Osteoblast (primary cell): ENCODE measurements around the gene PPT2. TPM values are rescaled to one million over a fixed set of nuclear protein-coding genes. Genes with fewer than 3 reads are reported as not detected.

Experiments
- DNase-seq: peaks from one replicate; pipeline ENCODE4 v3.0.0; 2011; ENCODE audit warnings: low spot score, mixed read lengths; ENCODE audit not compliant: insufficient read length; ENCODE audit errors: missing footprints
- H2AFZ ChIP-seq: 2 replicates; pipeline ENCODE4 v1.6.0; 2011; ENCODE audit warnings: mild to moderate bottlenecking, low read length
- H3K27ac ChIP-seq: 2 replicates; pipeline ENCODE4 v1.5.1; 2011; ENCODE audit warnings: mild to moderate bottlenecking, low read depth, low read length, moderate library complexity
- H3K27me3 ChIP-seq: 2 replicates; pipeline ENCODE4 v1.6.0; 2012; ENCODE audit warnings: mild to moderate bottlenecking, control low read depth, inconsistent platforms, low read length, moderate library complexity; ENCODE audit not compliant: insufficient read depth
- H3K36me3 ChIP-seq: 2 replicates; pipeline ENCODE4 v1.5.1; 2011; ENCODE audit warnings: mild to moderate bottlenecking, low read length, control low read depth, moderate library complexity; ENCODE audit not compliant: insufficient read depth
- H3K4me1 ChIP-seq: 2 replicates; pipeline ENCODE4 v1.5.1; 2011; ENCODE audit warnings: mild to moderate bottlenecking, low read length, control low read depth, moderate library complexity; ENCODE audit not compliant: insufficient read depth
- H3K4me2 ChIP-seq: 2 replicates; pipeline ENCODE4 v1.6.0; 2011; ENCODE audit warnings: mild to moderate bottlenecking, low read length; ENCODE audit not compliant: insufficient read depth
- H3K4me3 ChIP-seq: fragments of 200-600 bp; sonication (generic); 3 replicates; pipeline ENCODE4 v1.5.1; 2012; ENCODE audit warnings: mild to moderate bottlenecking, low read length, inconsistent platforms; ENCODE audit not compliant: insufficient read depth
- H3K79me2 ChIP-seq: 2 replicates; pipeline ENCODE4 v1.6.0; 2012; ENCODE audit warnings: mild to moderate bottlenecking, low read length, control low read depth, inconsistent platforms; ENCODE audit not compliant: insufficient read depth
- H3K9me3 ChIP-seq: 2 replicates; pipeline ENCODE4 v1.5.1; 2011; ENCODE audit warnings: low read depth, low read length, control low read depth
- H4K20me1 ChIP-seq: 2 replicates; pipeline ENCODE4 v1.6.0; 2012; ENCODE audit warnings: mild to moderate bottlenecking, low read length, control low read depth; ENCODE audit not compliant: insufficient read depth
- CTCF ChIP-seq: IDR thresholded peaks from 2 replicates; pipeline ENCODE4 v1.5.1; 2011; ENCODE audit warnings: mild to moderate bottlenecking, low read depth, low read length, moderate library complexity; ENCODE audit errors: extremely low read depth
- total RNA-seq: library from RNA; depleted of rRNA; stranded (reverse); fragments of >200 nt; gene quantifications from 2 replicates; pipeline ENCODE4 v1.2.3, GENCODE V29; 2012

Gene PPT2
- total RNA-seq, 1 donor = 8.3 TPM

- Histone ChIP-seq H3K79me2 (peaks cover 2% of the 10 kb centered on the region), H2AFZ (no peak overlapping the region), H3K9me3 (no peaks in the 10 kb centered on the region), H3K27ac (no peak overlapping the region), H3K4me3 (peak overlapping the region; percentile 52), H3K4me2 (peak overlapping the region; percentile 43), H3K27me3 (peaks cover 39% of the 10 kb centered on the region), H4K20me1 (no peaks in the 10 kb centered on the region), H3K4me1 (peaks cover 15% of the 10 kb centered on the region), H3K36me3 (no peaks in the 10 kb centered on the region)
- DNase-seq = no peak
- no peak for TF ChIP-seq CTCF
Observed at GRCh38 chr6:32149092-32149755, 4.7 kb upstream of the PPT2 start.

- Histone ChIP-seq H4K20me1 (peaks cover 3% of the 10 kb centered on the region), H3K27me3 (peaks cover 39% of the 10 kb centered on the region), H3K9me3 (no peaks in the 10 kb centered on the region), H2AFZ (no peak overlapping the region), H3K4me3 (no peak overlapping the region), H3K36me3 (no peaks in the 10 kb centered on the region), H3K4me2 (no peak overlapping the region), H3K4me1 (peaks cover 22% of the 10 kb centered on the region), H3K27ac (no peak overlapping the region), H3K79me2 (peaks cover 12% of the 10 kb centered on the region)
- DNase-seq = no peak
- no peak for TF ChIP-seq CTCF
Observed at GRCh38 chr6:32149932-32150870, 3.7 kb upstream of the PPT2 start.

DNA sequence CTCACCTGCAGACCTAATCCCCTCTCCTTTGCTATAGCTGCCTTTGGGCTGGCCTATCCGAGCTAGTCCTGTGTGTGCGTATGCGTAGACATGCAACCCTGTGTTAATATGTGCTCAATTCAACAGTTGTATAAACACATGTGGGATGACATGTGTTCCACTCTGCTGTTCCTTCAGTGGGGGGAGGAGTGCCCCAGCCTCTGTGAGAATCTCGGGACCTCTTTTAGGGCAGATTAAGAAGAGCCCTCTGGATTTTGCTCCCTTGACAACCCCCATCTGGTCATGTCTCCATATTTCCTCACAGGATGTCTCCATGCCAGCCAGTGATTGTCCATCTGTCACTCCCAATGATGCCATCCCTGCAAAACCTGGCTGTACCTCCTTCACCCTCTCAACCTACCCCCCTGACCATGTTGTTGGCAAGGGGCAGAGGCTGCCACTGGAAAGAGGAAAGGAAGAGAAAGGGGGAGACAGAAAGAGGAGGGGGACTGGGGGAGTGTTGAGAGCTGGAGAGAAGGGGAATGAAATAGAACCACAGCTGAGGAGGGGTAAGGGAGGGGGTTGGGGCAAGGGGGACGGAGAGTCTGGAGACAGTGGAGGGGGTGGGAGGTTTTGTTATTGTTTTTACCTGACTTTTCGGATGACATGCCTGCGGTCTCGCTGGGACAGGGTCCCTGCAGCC, 2.6 kb upstream of the PPT2 start:
- peaks cover 24% of the 10 kb centered on the region for H3K4me1 ChIP-seq
- peaks cover 6% of the 10 kb centered on the region for H4K20me1 ChIP-seq
- H3K9me3 ChIP-seq = no peaks in the 10 kb centered on the region
- peak overlapping the region; percentile 91 for H3K4me2 ChIP-seq
- peak overlapping the region; percentile 97 for H3K4me3 ChIP-seq
- peak; percentile 71 for DNase-seq
- TF ChIP-seq CTCF = no peak
- peaks cover 2% of the 10 kb centered on the region for H3K36me3 ChIP-seq
- no peak overlapping the region for H2AFZ ChIP-seq
- no peak overlapping the region for H3K27ac ChIP-seq
- peaks cover 18% of the 10 kb centered on the region for H3K79me2 ChIP-seq
- peaks cover 31% of the 10 kb centered on the region for H3K27me3 ChIP-seq
